ENCODE results near the gene LDLRAD4.
"Not testable (repeated sequence)": the region's sequence is repeated elsewhere in the genome, so short reads cannot be mapped to it uniquely, and the experiment has no call there.

Gene LDLRAD4

DNA sequence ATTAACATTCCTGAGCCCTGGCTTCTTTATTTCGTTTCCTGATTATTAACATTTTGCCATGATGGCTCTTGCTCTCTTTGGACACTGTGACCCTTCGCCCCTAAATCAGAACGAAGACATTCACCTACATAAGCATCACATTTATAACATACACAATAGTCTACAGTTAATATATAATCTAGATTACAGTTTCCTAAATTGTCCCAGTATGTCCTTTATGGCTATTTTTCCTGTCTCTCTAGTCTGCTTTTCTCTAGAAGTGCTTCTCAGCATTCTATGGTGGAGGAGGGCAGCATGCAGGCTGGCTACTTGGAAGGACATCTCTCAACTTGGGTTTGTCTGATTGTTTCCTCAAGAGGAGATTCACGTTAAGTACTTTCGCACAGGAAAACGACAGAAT lies 457.9 kb downstream of the LDLRAD4 start:
- TF ChIP-seq POLR2AphosphoS5 (IDR thresholded peaks at IDR 0.05; ENCODE audit: borderline replicate concordance, low read depth, low read length) (no peak), EZH2 (IDR thresholded peaks at IDR 0.05) (no peak), FOXP2 (optimal IDR thresholded peaks at IDR 0.05; ENCODE audit: control extremely low read depth, extremely low read length, insufficient read depth) (no peak)
- H3K36me3 ChIP-seq (ENCODE audit: insufficient read depth, low read length): peaks cover 35% of the 10 kb centered on the region
- H3K27ac ChIP-seq: peak overlapping the region; percentile 99
- peak overlapping the region; percentile 33; the same call in 1 of the 2 replicates for H3K4me3 ChIP-seq
- H3K9me3 ChIP-seq (ENCODE audit: low read depth, low read length): peaks cover 26% of the 10 kb centered on the region
- peak overlapping the region; percentile 23 for H3K9ac ChIP-seq (ENCODE audit: insufficient read length)
- no peak for DNase-seq (ENCODE audit: low read depth, low spot score)

- not testable (repeated sequence) for H3K9ac ChIP-seq (ENCODE audit: insufficient read length); DNase-seq (ENCODE audit: low read depth, low spot score); H3K4me3 ChIP-seq; H3K27ac ChIP-seq
- H3K9me3 ChIP-seq (ENCODE audit: low read depth, low read length): peaks cover 26% of the 10 kb centered on the region
- peaks cover 36% of the 10 kb centered on the region for H3K36me3 ChIP-seq (ENCODE audit: insufficient read depth, low read length)
Observed at GRCh38 chr18:13677350-13677749, 458.8 kb downstream of the LDLRAD4 start.

- TF ChIP-seq EZH2 (IDR thresholded peaks at IDR 0.05) (no peak), FOXP2 (optimal IDR thresholded peaks at IDR 0.05; ENCODE audit: control extremely low read depth, extremely low read length, insufficient read depth) (no peak), POLR2AphosphoS5 (IDR thresholded peaks at IDR 0.05; ENCODE audit: borderline replicate concordance, low read depth, low read length) (no peak)
- Histone ChIP-seq H3K9ac (ENCODE audit: insufficient read length) (no peak overlapping the region), H3K36me3 (ENCODE audit: insufficient read depth, low read length) (peaks cover 41% of the 10 kb centered on the region), H3K27ac (no peak overlapping the region), H3K4me3 (no peak overlapping the region), H3K9me3 (ENCODE audit: low read depth, low read length) (peaks cover 28% of the 10 kb centered on the region)
- DNase-seq (ENCODE audit: low read depth, low spot score): no peak
Observed at GRCh38 chr18:13680612-13681011, 462.1 kb downstream of the LDLRAD4 start.

GRCh38 chr18:13681701-13682100 lies 463.1 kb downstream of the LDLRAD4 start:
- Histone ChIP-seq H3K36me3 (ENCODE audit: insufficient read depth, low read length) (peaks cover 41% of the 10 kb centered on the region), H3K9ac (ENCODE audit: insufficient read length) (no peak overlapping the region), H3K9me3 (ENCODE audit: low read depth, low read length) (peaks cover 22% of the 10 kb centered on the region), H3K4me3 (no peak overlapping the region), H3K27ac (no peak overlapping the region)
- DNase-seq (ENCODE audit: low read depth, low spot score): no peak
- TF ChIP-seq POLR2AphosphoS5 (IDR thresholded peaks at IDR 0.05; ENCODE audit: borderline replicate concordance, low read depth, low read length) (no peak), EZH2 (IDR thresholded peaks at IDR 0.05) (no peak), FOXP2 (optimal IDR thresholded peaks at IDR 0.05; ENCODE audit: control extremely low read depth, extremely low read length, insufficient read depth) (no peak)

- TF ChIP-seq POLR2AphosphoS5 (IDR thresholded peaks at IDR 0.05; ENCODE audit: borderline replicate concordance, low read depth, low read length) (no peak), EZH2 (IDR thresholded peaks at IDR 0.05) (no peak), FOXP2 (optimal IDR thresholded peaks at IDR 0.05; ENCODE audit: control extremely low read depth, extremely low read length, insufficient read depth) (no peak)
- H3K4me3 ChIP-seq: 0 out of 2 replicates have a peak overlapping the region, but pooled peaks have one; percentile 9
- H3K9ac ChIP-seq (ENCODE audit: insufficient read length): no peak overlapping the region
- H3K36me3 ChIP-seq (ENCODE audit: insufficient read depth, low read length): peaks cover 35% of the 10 kb centered on the region
- peak; percentile 59 for DNase-seq (ENCODE audit: low read depth, low spot score)
- H3K27ac ChIP-seq: peak overlapping the region; percentile 12; the same call in 1 of the 2 replicates
- H3K9me3 ChIP-seq (ENCODE audit: low read depth, low read length): peaks cover 14% of the 10 kb centered on the region
Observed at GRCh38 chr18:13684546-13684945, 466.0 kb downstream of the LDLRAD4 start.

- Histone ChIP-seq H3K27ac (no peak overlapping the region), H3K9me3 (ENCODE audit: low read depth, low read length) (0 out of 2 replicates have a peak, but pooled peaks cover 4% of the 10 kb centered on the region), H3K4me3 (no peak overlapping the region), H3K9ac (ENCODE audit: insufficient read length) (no peak overlapping the region), H3K36me3 (ENCODE audit: insufficient read depth, low read length) (0 out of 2 replicates have a peak, but pooled peaks cover 9% of the 10 kb centered on the region)
- no peak for DNase-seq (ENCODE audit: low read depth, low spot score)
- TF ChIP-seq POLR2AphosphoS5 (IDR thresholded peaks at IDR 0.05; ENCODE audit: borderline replicate concordance, low read depth, low read length) (no peak), FOXP2 (optimal IDR thresholded peaks at IDR 0.05; ENCODE audit: control extremely low read depth, extremely low read length, insufficient read depth) (no peak), EZH2 (IDR thresholded peaks at IDR 0.05) (no peak)
Observed at GRCh38 chr18:13688191-13689136, 469.9 kb downstream of the LDLRAD4 start.

- H3K36me3 ChIP-seq (ENCODE audit: insufficient read depth, low read length); H3K9me3 ChIP-seq (ENCODE audit: low read depth, low read length); H3K4me3 ChIP-seq; DNase-seq (ENCODE audit: low read depth, low spot score); H3K9ac ChIP-seq (ENCODE audit: insufficient read length); H3K27ac ChIP-seq: not testable (repeated sequence)
Observed at GRCh38 chr18:13690060-13690459, 471.5 kb downstream of the LDLRAD4 start.

- H3K4me3 ChIP-seq: not testable (repeated sequence)
Observed at GRCh38 chr18:13695337-13695736, 476.8 kb downstream of the LDLRAD4 start.

GRCh38 chr18:13696961-13697360 lies 478.4 kb downstream of the LDLRAD4 start:
- Histone ChIP-seq H3K4me3 (no peak overlapping the region), H3K27ac (no peak overlapping the region), H3K9me3 (ENCODE audit: low read depth, low read length) (peaks cover 4% of the 10 kb centered on the region; the same call in 1 of the 2 replicates), H3K9ac (ENCODE audit: insufficient read length) (no peak overlapping the region), H3K36me3 (ENCODE audit: insufficient read depth, low read length) (peaks cover 4% of the 10 kb centered on the region; the same call in 1 of the 2 replicates)
- no peak for DNase-seq (ENCODE audit: low read depth, low spot score)
- TF ChIP-seq EZH2 (IDR thresholded peaks at IDR 0.05): no peak
- no peak for TF ChIP-seq FOXP2 (optimal IDR thresholded peaks at IDR 0.05; ENCODE audit: control extremely low read depth, extremely low read length, insufficient read depth)
- TF ChIP-seq POLR2AphosphoS5 (IDR thresholded peaks at IDR 0.05; ENCODE audit: borderline replicate concordance, low read depth, low read length): no peak

More at GRCh38 chr18:13695337-13695736, 476.8 kb downstream of the LDLRAD4 start:
- H3K27ac ChIP-seq; DNase-seq (ENCODE audit: low read depth, low spot score); H3K9ac ChIP-seq (ENCODE audit: insufficient read length); H3K9me3 ChIP-seq (ENCODE audit: low read depth, low read length); H3K36me3 ChIP-seq (ENCODE audit: insufficient read depth, low read length): not testable (repeated sequence)

Measured in SK-N-MC (cell line).